ENCODE results near the gene FILIP1. TPM values are rescaled to one million over a fixed set of nuclear protein-coding genes. Genes with fewer than 3 reads are reported as not detected.

The FILIP1 gene
- total RNA-seq, 4 donors from 2014 or later, result 36.0 to 57.6 (median 48.0) TPM

GRCh38 chr6:75502884-75503283 is 9.3 kb upstream of the FILIP1 start:
- Histone ChIP-seq H3K27ac (no peak overlapping the region), H3K4me3 (no peak overlapping the region), H3K9me3 (no peaks in the 10 kb centered on the region), H3K36me3 (no peaks in the 10 kb centered on the region), H3K4me1 (no peaks in the 10 kb centered on the region), H3K27me3 (no peaks in the 10 kb centered on the region)
- 50 to 56% methylated on average over 3 of the region's 3 CpGs for WGBS, 2 donors (ENCODE audit: low coverage in 1 of 2)
- TF ChIP-seq POLR2AphosphoS5 (IDR thresholded peaks at IDR 0.05), result no peak
- ATAC-seq, result no peak

GRCh38 chr6:75501756-75502155 is 8.2 kb upstream of the FILIP1 start:
- no peaks in the 10 kb centered on the region for H3K9me3 ChIP-seq
- no peaks in the 10 kb centered on the region for H3K27me3 ChIP-seq
- no peak overlapping the region for H3K4me3 ChIP-seq
- H3K36me3 ChIP-seq, result no peaks in the 10 kb centered on the region
- H3K27ac ChIP-seq, result no peak overlapping the region
- no peak for TF ChIP-seq POLR2AphosphoS5 (IDR thresholded peaks at IDR 0.05)
- no peak for TF ChIP-seq POLR2A (IDR thresholded peaks at IDR 0.05)
- TF ChIP-seq, protein P1, sequence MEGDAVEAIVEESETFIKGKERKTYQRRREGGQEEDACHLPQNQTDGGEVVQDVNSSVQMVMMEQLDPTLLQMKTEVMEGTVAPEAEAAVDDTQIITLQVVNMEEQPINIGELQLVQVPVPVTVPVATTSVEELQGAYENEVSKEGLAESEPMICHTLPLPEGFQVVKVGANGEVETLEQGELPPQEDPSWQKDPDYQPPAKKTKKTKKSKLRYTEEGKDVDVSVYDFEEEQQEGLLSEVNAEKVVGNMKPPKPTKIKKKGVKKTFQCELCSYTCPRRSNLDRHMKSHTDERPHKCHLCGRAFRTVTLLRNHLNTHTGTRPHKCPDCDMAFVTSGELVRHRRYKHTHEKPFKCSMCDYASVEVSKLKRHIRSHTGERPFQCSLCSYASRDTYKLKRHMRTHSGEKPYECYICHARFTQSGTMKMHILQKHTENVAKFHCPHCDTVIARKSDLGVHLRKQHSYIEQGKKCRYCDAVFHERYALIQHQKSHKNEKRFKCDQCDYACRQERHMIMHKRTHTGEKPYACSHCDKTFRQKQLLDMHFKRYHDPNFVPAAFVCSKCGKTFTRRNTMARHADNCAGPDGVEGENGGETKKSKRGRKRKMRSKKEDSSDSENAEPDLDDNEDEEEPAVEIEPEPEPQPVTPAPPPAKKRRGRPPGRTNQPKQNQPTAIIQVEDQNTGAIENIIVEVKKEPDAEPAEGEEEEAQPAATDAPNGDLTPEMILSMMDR (IDR thresholded peaks at IDR 0.05), result no peak
- no peak for TF ChIP-seq EP300 (IDR thresholded peaks at IDR 0.05)
- ATAC-seq, result no peak
- H3K4me1 ChIP-seq, result no peaks in the 10 kb centered on the region
- 77 to 84% methylated on average over 4 of the region's 4 CpGs for WGBS, 2 donors (ENCODE audit: low coverage in 1 of 2)

DNA sequence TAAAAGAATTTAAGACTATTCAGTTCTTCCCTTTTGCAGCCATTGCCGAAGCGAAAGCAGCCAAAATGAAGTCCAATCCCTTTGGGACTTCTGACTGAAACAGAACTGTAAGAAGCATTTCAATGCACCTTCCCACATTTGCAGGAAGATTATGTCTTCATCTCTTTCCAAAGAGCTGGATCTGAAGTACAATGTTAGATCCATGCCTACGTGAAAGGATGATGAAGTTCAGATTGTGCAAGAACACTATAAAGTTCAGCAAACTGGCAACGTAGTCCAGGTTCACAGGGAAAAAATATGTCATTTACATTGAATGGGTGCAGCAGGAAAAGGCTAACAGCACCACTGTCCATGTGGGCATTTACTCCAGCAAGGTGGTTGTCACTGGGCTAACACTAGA is 6.0 kb upstream of the FILIP1 start:
- Histone ChIP-seq H3K27me3 (no peaks in the 10 kb centered on the region), H3K4me3 (no peak overlapping the region), H3K4me1 (peaks cover 0 to 16% (median 5%) of the 10 kb centered on the region in 3 donors), H3K27ac (no peak overlapping the region), H3K9me3 (no peaks in the 10 kb centered on the region), H3K36me3 (no peaks in the 10 kb centered on the region)
- no peak for ATAC-seq
- 77 to 86% methylated on average over 4 of the region's 4 CpGs for WGBS, 2 donors (ENCODE audit: low coverage in 1 of 2)
- TF ChIP-seq, protein P1 (IDR thresholded peaks at IDR 0.05), result no peak
- TF ChIP-seq EP300 (IDR thresholded peaks at IDR 0.05), result no peak
- no peak for TF ChIP-seq POLR2AphosphoS5 (IDR thresholded peaks at IDR 0.05)
- no peak for TF ChIP-seq POLR2A (IDR thresholded peaks at IDR 0.05)

DNA sequence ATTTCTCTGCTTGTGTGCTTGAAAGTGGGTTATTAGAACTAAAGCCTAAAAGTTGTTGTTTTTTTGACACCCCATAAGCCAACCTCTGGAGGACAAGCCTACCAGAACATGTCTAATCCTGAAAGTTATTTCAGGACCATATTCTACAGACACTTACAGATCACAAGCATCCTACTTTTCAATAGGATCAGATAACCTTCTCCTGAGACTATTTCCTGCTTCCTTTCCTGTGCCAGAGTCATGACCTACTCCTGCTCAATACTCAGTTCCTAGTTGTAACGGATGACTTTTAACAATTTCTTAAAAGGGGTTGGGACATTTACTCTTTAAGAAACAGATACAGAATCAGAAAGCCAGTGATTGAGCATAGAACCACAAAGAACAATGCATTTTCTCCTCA is 5.3 kb upstream of the FILIP1 start:
- no peak overlapping the region for H3K27ac ChIP-seq
- no peaks in the 10 kb centered on the region for H3K9me3 ChIP-seq
- 71 to 80% methylated on average over 1 of the region's 1 CpG for WGBS, 2 donors (ENCODE audit: low coverage in 1 of 2)
- TF ChIP-seq, protein P1 (IDR thresholded peaks at IDR 0.05), result no peak
- no peak for TF ChIP-seq EP300 (IDR thresholded peaks at IDR 0.05)
- no peak for TF ChIP-seq POLR2AphosphoS5 (IDR thresholded peaks at IDR 0.05)
- no peak for TF ChIP-seq POLR2A (IDR thresholded peaks at IDR 0.05)
- H3K36me3 ChIP-seq, result no peaks in the 10 kb centered on the region
- peaks cover 0 to 24% (median 8%) of the 10 kb centered on the region in 3 donors for H3K4me1 ChIP-seq
- H3K27me3 ChIP-seq, result no peaks in the 10 kb centered on the region
- no peak overlapping the region for H3K4me3 ChIP-seq
- ATAC-seq, result no peak

DNA sequence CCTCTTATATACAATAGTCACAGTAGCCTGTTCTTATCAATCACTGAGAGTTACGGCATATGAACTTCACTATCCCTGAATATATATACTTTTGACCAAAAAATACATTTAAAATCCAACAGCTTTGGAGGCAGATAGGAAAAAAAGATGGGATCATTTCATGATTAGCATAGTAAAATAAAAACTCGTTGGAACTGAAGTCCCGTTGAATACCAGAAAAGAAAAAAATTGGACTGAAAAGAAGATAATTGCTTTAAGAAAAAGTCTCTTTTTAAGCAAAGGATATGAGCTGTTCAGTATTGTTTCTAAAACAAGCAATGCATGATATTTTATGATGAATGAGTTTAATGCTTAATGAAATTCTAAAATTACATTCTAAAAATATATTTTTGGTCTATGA is 4.4 kb upstream of the FILIP1 start:
- Histone ChIP-seq H3K4me1 (peaks cover 0 to 24% (median 8%) of the 10 kb centered on the region in 3 donors), H3K27ac (no peak overlapping the region), H3K9me3 (no peaks in the 10 kb centered on the region), H3K4me3 (no peak overlapping the region), H3K36me3 (no peaks in the 10 kb centered on the region), H3K27me3 (no peaks in the 10 kb centered on the region)
- TF ChIP-seq POLR2A (IDR thresholded peaks at IDR 0.05) (no peak), POLR2AphosphoS5 (IDR thresholded peaks at IDR 0.05) (no peak)
- TF ChIP-seq, protein P1 (IDR thresholded peaks at IDR 0.05), result no peak
- no peak for ATAC-seq
- 61 to 62% methylated on average over 3 of the region's 3 CpGs for WGBS, 2 donors (ENCODE audit: low coverage in 1 of 2)
